ENCODE data around the gene CACNA1S.

DNA sequence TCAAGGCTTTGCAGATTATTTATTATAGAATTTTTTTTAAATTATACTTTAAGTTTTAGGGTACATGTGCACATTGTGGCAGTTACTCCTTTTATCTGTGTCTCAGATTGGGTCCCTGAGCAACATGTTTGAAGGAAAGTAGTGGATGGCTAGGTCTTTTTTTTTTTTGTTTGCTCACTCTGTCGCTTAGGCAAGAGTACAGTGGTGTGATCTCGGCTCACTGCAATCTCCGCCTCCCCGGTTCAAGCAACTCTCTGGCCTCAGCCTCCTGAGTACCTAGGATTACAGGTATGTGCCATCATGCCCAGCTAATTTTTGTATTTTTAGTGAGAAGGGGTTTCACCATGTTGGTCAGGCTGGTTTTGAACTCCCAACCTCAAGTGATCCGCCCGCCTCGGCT, 49.1 kb downstream of the CACNA1S start:
- no peak for TF ChIP-seq EZH2phosphoT487 (IDR thresholded peaks at IDR 0.05; ENCODE audit: borderline replicate concordance, low read length)
- TF ChIP-seq, protein P1, sequence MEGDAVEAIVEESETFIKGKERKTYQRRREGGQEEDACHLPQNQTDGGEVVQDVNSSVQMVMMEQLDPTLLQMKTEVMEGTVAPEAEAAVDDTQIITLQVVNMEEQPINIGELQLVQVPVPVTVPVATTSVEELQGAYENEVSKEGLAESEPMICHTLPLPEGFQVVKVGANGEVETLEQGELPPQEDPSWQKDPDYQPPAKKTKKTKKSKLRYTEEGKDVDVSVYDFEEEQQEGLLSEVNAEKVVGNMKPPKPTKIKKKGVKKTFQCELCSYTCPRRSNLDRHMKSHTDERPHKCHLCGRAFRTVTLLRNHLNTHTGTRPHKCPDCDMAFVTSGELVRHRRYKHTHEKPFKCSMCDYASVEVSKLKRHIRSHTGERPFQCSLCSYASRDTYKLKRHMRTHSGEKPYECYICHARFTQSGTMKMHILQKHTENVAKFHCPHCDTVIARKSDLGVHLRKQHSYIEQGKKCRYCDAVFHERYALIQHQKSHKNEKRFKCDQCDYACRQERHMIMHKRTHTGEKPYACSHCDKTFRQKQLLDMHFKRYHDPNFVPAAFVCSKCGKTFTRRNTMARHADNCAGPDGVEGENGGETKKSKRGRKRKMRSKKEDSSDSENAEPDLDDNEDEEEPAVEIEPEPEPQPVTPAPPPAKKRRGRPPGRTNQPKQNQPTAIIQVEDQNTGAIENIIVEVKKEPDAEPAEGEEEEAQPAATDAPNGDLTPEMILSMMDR (IDR thresholded peaks at IDR 0.05; ENCODE audit: low read depth, low read length, poor library complexity, severe bottlenecking): no peak
